GM20000 (cell line): ENCODE results near the gene RTL1.

Experiments used
- DNase-seq: peaks from one replicate; pipeline ENCODE4 v3.0.0; 2012; ENCODE audit warnings: low spot score
- CTCF ChIP-seq: IDR thresholded peaks from 2 replicates; pipeline ENCODE4 v1.5.1; 2012; ENCODE audit warnings: mild to moderate bottlenecking, control low read depth; ENCODE audit errors: extremely low read depth, missing control alignments

RTL1 gene

DNA sequence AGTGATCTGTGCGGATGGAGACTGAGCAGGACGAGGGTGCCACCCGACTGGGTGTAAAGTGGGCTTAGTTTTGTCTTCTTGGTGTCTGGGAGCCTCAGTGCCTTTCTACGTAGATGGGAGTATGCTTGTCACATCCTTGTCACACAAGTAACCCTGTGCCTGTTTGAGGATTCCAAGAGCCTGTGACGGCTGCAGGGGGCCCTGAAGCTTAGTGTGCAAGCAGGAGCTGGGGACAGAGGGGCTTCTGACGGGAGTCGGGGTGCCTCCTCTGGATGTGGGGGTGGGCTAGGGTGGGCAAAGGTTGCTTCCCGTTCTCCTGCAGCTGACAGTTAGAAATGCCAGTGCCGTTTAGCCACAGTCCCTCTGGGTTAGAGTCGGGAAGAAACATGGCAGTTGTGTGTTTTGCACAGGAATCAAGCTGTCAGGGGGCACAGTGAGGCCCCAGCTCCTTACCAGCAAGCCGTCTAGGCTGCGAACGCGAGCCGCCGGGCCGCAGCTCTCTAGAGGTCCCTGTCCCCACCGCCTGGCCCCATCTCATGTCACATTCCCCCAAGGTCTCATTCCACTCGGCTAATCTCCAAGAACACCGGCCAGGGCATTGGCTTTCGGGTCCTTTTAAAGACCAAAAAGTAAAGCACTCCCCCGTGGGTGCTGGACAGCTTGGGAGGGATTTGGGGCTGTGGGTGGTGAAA, 7.0 kb downstream of the RTL1 start:
- DNase-seq: no peak
- TF ChIP-seq CTCF: no peak

DNA sequence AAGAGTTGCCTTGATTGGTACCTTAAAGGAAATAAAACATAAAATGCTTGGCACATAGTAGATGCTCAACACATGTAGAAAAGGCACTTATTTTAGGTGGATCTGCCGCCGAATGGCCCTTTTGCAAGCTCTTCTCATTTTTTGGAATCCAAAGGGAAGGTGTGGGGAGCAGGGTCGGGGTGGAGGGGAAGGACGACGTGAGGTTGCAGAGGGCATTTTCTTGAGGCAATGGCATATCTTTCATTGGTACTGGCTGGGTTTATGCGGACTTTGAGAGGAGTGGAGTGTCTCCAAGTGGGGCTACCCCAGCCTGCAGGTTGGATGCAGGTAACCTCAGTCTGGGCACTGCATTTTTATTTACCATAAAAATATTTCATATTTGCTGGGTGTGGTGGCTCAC, 8.1 kb downstream of the RTL1 start:
- DNase-seq: no peak
- TF ChIP-seq CTCF: no peak

DNA sequence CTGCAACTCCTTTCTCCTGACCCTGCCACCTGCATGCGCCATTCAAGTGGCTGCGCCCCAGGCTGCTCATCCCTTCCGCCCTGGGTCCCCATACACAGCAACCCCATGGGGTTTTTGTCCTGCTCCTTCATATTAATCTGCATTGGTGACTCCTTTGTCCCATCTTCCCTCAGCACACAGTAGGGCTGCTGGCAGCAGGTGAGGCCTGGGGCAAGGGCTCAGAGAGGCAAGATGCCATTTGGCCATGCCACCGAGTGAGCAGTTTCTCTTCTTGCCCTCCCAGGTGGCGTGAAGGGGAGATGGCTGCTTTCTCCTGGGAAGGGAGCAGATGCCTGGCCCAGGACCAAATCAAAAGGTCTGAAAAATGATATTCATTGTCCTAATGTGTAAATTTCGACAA, 9.1 kb downstream of the RTL1 start:
- DNase-seq: no peak
- no peak for TF ChIP-seq CTCF

DNA sequence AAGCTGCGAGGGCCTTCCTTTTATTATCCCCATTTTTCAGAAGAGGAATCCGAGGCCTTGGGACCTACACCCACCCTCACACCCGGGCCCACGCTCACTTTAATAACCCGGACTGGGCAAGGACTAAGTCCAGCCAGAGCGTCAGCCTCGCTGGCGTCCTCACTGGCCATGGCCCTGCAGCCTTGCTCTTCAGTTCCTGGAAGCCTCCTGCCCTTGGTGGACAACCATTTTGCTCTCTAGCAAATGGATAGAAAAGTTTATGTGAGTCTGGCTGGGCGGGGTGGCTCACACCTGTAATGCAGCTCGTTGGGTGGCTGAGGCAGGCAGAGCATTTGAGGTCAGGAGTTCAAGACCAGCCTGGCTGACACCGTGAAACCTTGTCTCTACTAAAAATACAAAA, 9.8 kb downstream of the RTL1 start:
- no peak for TF ChIP-seq CTCF

GRCh38 chr14:100893228-100893601, 10.3 kb downstream of the RTL1 start:
- no peak for TF ChIP-seq CTCF
- DNase-seq: no peak

More for the DNA sequence above, 9.8 kb downstream of the RTL1 start:
- DNase-seq: no peak

- no peak for TF ChIP-seq CTCF
- no peak for DNase-seq
Measured at GRCh38 chr14:100892496-100893227, 10.9 kb downstream of the RTL1 start.

- DNase-seq: no peak
- TF ChIP-seq CTCF: no peak
Measured at GRCh38 chr14:100891501-100892445, 11.7 kb downstream of the RTL1 start.
